ENCODE data around the gene ADGRB2. TPM values are rescaled to one million over a fixed set of nuclear protein-coding genes. Genes with fewer than 3 reads are reported as not detected.

The ADGRB2 gene
- total RNA-seq, 4 donors from 2014 or later: 1.6 to 10.5 (median 4.1) TPM

- Histone ChIP-seq H3K4me1 (peaks cover 0 to 67% (median 41%) of the 10 kb centered on the region in 4 donors), H3K27me3 (no peaks in the 10 kb centered on the region), H3K9me3 (no peaks in the 10 kb centered on the region), H3K4me3 (no peak overlapping the region), H3K27ac (peak overlapping the region; percentile 69 to 90 (median 82)), H3K36me3 (peaks cover 0 to 26% (median 0%) of the 10 kb centered on the region in 3 donors)
- WGBS, 2 donors: 46 to 49% methylated on average over 8 of the region's 8 CpGs
- TF ChIP-seq CTCF (IDR thresholded peaks at IDR 0.05) (no peak), POLR2A (IDR thresholded peaks at IDR 0.05) (no peak), EP300 (IDR thresholded peaks at IDR 0.05) (no peak)
- DNase-seq (ENCODE audit: low spot score in 2 of 2): no peak
Measured at GRCh38 chr1:31694964-31695313, 69.2 kb downstream of the ADGRB2 start.

- H3K27ac ChIP-seq: peak overlapping the region; percentile 57 to 90 (median 82)
Measured at GRCh38 chr1:31694069-31694963, 69.8 kb downstream of the ADGRB2 start.

GRCh38 chr1:31693231-31693630 lies 70.9 kb downstream of the ADGRB2 start:
- TF ChIP-seq CTCF (IDR thresholded peaks at IDR 0.05) (no peak), EP300 (IDR thresholded peaks at IDR 0.05) (no peak), POLR2A (IDR thresholded peaks at IDR 0.05) (no peak)
- WGBS, 2 donors: 78 to 79% methylated on average over 9 to 10 of the region's 10 CpGs
- Histone ChIP-seq H3K4me3 (no peak overlapping the region), H3K27ac (peak overlapping the region in 1 of 4 donors; percentile 86), H3K4me1 (peaks cover 0 to 50% (median 27%) of the 10 kb centered on the region in 4 donors), H3K27me3 (no peaks in the 10 kb centered on the region), H3K36me3 (peaks cover 0 to 43% (median 0%) of the 10 kb centered on the region in 3 donors), H3K9me3 (no peaks in the 10 kb centered on the region)
- DNase-seq (ENCODE audit: low spot score in 2 of 2): no peak

More at GRCh38 chr1:31694069-31694963, 69.8 kb downstream of the ADGRB2 start:
- H3K4me3 ChIP-seq: no peak overlapping the region
- H3K9me3 ChIP-seq: no peaks in the 10 kb centered on the region
- DNase-seq (ENCODE audit: low spot score in 2 of 2): no peak
- H3K4me1 ChIP-seq: peaks cover 0 to 61% (median 35%) of the 10 kb centered on the region in 4 donors
- TF ChIP-seq POLR2A (IDR thresholded peaks at IDR 0.05) (no peak), CTCF (IDR thresholded peaks at IDR 0.05) (peak in 1 of 5 experiments; percentile 12), EP300 (IDR thresholded peaks at IDR 0.05) (no peak)
- WGBS, 2 donors: 54 to 60% methylated on average over 10 to 12 of the region's 12 CpGs
- no peaks in the 10 kb centered on the region for H3K27me3 ChIP-seq
- peaks cover 0 to 32% (median 0%) of the 10 kb centered on the region in 3 donors for H3K36me3 ChIP-seq

- peak overlapping the region in 2 of 4 donors; percentile 19 to 86 for H3K27ac ChIP-seq
- no peaks in the 10 kb centered on the region for H3K9me3 ChIP-seq
- TF ChIP-seq POLR2A (IDR thresholded peaks at IDR 0.05): no peak
- TF ChIP-seq EP300 (IDR thresholded peaks at IDR 0.05): no peak
- no peak for TF ChIP-seq CTCF (IDR thresholded peaks at IDR 0.05)
- no peaks in the 10 kb centered on the region for H3K27me3 ChIP-seq
- H3K36me3 ChIP-seq: peaks cover 0 to 47% (median 0%) of the 10 kb centered on the region in 3 donors
- H3K4me3 ChIP-seq: no peak overlapping the region
- 74 to 81% methylated on average over 6 to 11 of the region's 11 CpGs for WGBS, 2 donors
- H3K4me1 ChIP-seq: peaks cover 0 to 37% (median 20%) of the 10 kb centered on the region in 4 donors
- no peak for DNase-seq (ENCODE audit: low spot score in 2 of 2)
Measured at GRCh38 chr1:31691951-31692350, 72.2 kb downstream of the ADGRB2 start.

GRCh38 chr1:31691446-31691845 lies 72.7 kb downstream of the ADGRB2 start:
- Histone ChIP-seq H3K4me3 (no peak overlapping the region), H3K27ac (peak overlapping the region in 2 of 4 donors; percentile 19 to 86), H3K4me1 (peaks cover 0 to 32% (median 15%) of the 10 kb centered on the region in 4 donors), H3K36me3 (peaks cover 0 to 49% (median 0%) of the 10 kb centered on the region in 3 donors), H3K27me3 (no peaks in the 10 kb centered on the region), H3K9me3 (no peaks in the 10 kb centered on the region)
- no peak for DNase-seq (ENCODE audit: low spot score in 2 of 2)
- 60 to 98% methylated on average over 1 to 3 of the region's 4 CpGs for WGBS, 2 donors
- TF ChIP-seq CTCF (IDR thresholded peaks at IDR 0.05): no peak
- TF ChIP-seq EP300 (IDR thresholded peaks at IDR 0.05): no peak
- no peak for TF ChIP-seq POLR2A (IDR thresholded peaks at IDR 0.05)
